Sigmoid colon (tissue), 7 donors: Measurements from ENCODE around the gene SLC25A1. TPM values are rescaled to one million over a fixed set of nuclear protein-coding genes. Genes with fewer than 3 reads are reported as not detected.
A peak's percentile ranks its signal among the peaks of the same experiment; 100 is the strongest.

Experiments
- DNase-seq: peaks from one replicate; pipeline ENCODE4 v3.0.0-alpha.2; 2019
- H3K27ac ChIP-seq, 4 donors: fragments of 200-600 bp; sonication (generic); one replicate each; pipeline ENCODE4 v1.5.1; 2016 to 2019; ENCODE audit warnings: mild to moderate bottlenecking in 1 of 4
- H3K27me3 ChIP-seq, 3 donors: fragments of 200-600 bp; sonication (generic); one replicate each; pipeline ENCODE4 v1.5.1; 2019; ENCODE audit warnings: mild to moderate bottlenecking in 1 of 3
- H3K36me3 ChIP-seq, 4 donors: fragments of 200-600 bp; sonication (generic); one replicate each; pipeline ENCODE4 v1.5.1; 2016 to 2019
- H3K4me1 ChIP-seq, 4 donors: fragments of 200-600 bp; sonication (generic); one replicate each; pipeline ENCODE4 v1.5.1; 2017 to 2019
- H3K4me3 ChIP-seq, 4 donors: fragments of 200-600 bp; sonication (generic); one replicate each; pipeline ENCODE4 v1.5.1; 2017 to 2019; ENCODE audit warnings: mild to moderate bottlenecking in 2 of 4, moderate library complexity in 1 of 4
- H3K9me3 ChIP-seq, 4 donors: fragments of 200-600 bp in 3 of 4; sonication (generic) in 3 of 4; one replicate each; pipeline versions ENCODE4 v1.5.1 to v1.6.1; 2013 to 2019
- EP300 ChIP-seq, 4 donors: sonication (generic); formaldehyde crosslinking; IDR thresholded peaks; one replicate each; pipeline ENCODE4 v1.6.1; 2017; ENCODE audit warnings: antibody characterized with exemption in 4 of 4
- POLR2A ChIP-seq, 2 donors: fragments of 450-650 bp; IDR thresholded peaks; one replicate each; pipeline ENCODE4 v1.6.1; 2016; ENCODE audit warnings: antibody characterized with exemption in 2 of 2, mild to moderate bottlenecking in 2 of 2, moderate library complexity in 2 of 2
- POLR2AphosphoS5 ChIP-seq, 4 donors: sonication (generic); formaldehyde crosslinking; IDR thresholded peaks; one replicate each; pipeline ENCODE4 v1.6.1; 2017; ENCODE audit warnings: antibody characterized with exemption in 4 of 4
- WGBS, 2 donors: extraction: QIAGEN DNeasy Blood & Tissue Kit; methylation state at CpG; one replicate each; pipeline ENCODE4 v1.1.7; 2013; 5-methylcytosine and 5-hydroxymethylcytosine counted together
- intact Hi-C: fragments of 100-400 bp; cut with DNase I; formaldehyde crosslinking; loops from one replicate; pipeline ENCODE4 v1.15.1; 2023
- polyA plus RNA-seq, 3 donors: library from polyadenylated mRNA; stranded (reverse); fragments of 200-250 nt; gene quantifications; one replicate each; pipeline ENCODE4 v1.2.3, GENCODE V29; 2013
- total RNA-seq, 4 donors: library from RNA; depleted of rRNA; stranded (reverse); fragments of >200 nt; gene quantifications; one replicate each; pipeline ENCODE4 v1.1.0, GENCODE V29; 2016
- TF ChIP-seq, protein P1 (sequence below), 4 experiments: fragments of 450-650 bp in 3 of 4; fragments of 200-600 bp in 1 of 4; IDR thresholded peaks; one replicate each; pipeline ENCODE4 v1.5.1; 2016 to 2019; ENCODE audit warnings: antibody characterized with exemption in 4 of 4, mild to moderate bottlenecking in 3 of 4, moderate library complexity in 2 of 4
- donor health status: healthy with polysubstance abuse.
- donor health status: Bipolar disorder and iron deficiency.
- donor health status: healthy.

SLC25A1 gene
- total RNA-seq (10 to 100 TPM; 28.2 to 45.3 (median 33.4) TPM), polyA plus RNA-seq (100 to 1,000 TPM in 2 of 3 donors, 10 to 100 TPM in 1; 72.1 to 146 (median 119) TPM)

- TF ChIP-seq EP300 (IDR thresholded peaks at IDR 0.05) (no peak), POLR2A (IDR thresholded peaks at IDR 0.05) (peak in 1 of 2 donors; percentile 32), POLR2AphosphoS5 (IDR thresholded peaks at IDR 0.05) (peak; percentile 39 to 75 (median 70))
- Histone ChIP-seq H3K27me3 (no peaks in the 10 kb centered on the region), H3K4me3 (peak within 1 kb of the TSS; percentile 78 to 94 (median 83)), H3K36me3 (no peaks in the 10 kb centered on the region), H3K4me1 (peaks cover 0 to 41% (median 32%) of the 10 kb centered on the region in 4 donors), H3K9me3 (no peaks in the 10 kb centered on the region), H3K27ac (peak within 1 kb of the TSS; percentile 90 to 96 (median 94))
- intact Hi-C loops, result loop anchor here (1.0 to 5.0 kb wide), 5 partner anchors 56 to 300 kb away; partner anchors contain the start of genes C22orf39, CDC45, CLTCL1 and HIRA
- peak; percentile 96 for DNase-seq
- 1% methylated on average over 86 of the region's 86 CpGs for WGBS, 2 donors
These were observed at the start of gene SLC25A1 for GRCh38 chr22:19178657-19179496. Gene SLC25A1, minus strand, starts transcription at chr22:19178736. Its CDS starts 63 bp downstream, at chr22:19178673.

DNA sequence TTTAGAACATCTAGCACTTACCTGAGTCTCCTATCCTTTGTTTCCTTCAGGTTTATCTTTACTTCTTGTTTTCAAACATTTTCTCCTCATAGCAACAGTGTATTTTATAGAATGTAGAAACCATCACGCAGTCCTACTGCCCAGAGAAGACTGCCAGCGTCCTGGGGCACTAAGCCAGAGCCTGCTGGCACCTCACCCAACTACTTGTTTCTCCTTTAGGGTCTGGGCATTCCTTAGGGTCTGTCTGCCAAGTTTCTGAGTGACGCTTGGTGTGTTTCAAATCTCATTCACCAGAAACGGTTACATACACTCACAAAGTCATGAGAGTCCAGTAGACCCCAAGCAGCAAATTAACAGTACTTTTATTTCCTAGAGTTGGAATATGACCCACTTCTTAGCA is 49.6 kb upstream of the SLC25A1 start:
- intact Hi-C loops, result no loop called here
- H3K4me1 ChIP-seq, result no peaks in the 10 kb centered on the region
- 86 to 94% methylated on average over 4 of the region's 4 CpGs for WGBS, 2 donors
- no peaks in the 10 kb centered on the region for H3K9me3 ChIP-seq
- peaks cover 0 to 27% (median 2%) of the 10 kb centered on the region in 4 donors for H3K36me3 ChIP-seq
- H3K27ac ChIP-seq, result no peak overlapping the region
- H3K4me3 ChIP-seq, result no peak overlapping the region
- TF ChIP-seq, protein P1, sequence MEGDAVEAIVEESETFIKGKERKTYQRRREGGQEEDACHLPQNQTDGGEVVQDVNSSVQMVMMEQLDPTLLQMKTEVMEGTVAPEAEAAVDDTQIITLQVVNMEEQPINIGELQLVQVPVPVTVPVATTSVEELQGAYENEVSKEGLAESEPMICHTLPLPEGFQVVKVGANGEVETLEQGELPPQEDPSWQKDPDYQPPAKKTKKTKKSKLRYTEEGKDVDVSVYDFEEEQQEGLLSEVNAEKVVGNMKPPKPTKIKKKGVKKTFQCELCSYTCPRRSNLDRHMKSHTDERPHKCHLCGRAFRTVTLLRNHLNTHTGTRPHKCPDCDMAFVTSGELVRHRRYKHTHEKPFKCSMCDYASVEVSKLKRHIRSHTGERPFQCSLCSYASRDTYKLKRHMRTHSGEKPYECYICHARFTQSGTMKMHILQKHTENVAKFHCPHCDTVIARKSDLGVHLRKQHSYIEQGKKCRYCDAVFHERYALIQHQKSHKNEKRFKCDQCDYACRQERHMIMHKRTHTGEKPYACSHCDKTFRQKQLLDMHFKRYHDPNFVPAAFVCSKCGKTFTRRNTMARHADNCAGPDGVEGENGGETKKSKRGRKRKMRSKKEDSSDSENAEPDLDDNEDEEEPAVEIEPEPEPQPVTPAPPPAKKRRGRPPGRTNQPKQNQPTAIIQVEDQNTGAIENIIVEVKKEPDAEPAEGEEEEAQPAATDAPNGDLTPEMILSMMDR (IDR thresholded peaks at IDR 0.05), result no peak
- TF ChIP-seq POLR2A (IDR thresholded peaks at IDR 0.05), result no peak
- TF ChIP-seq EP300 (IDR thresholded peaks at IDR 0.05), result no peak
- TF ChIP-seq POLR2AphosphoS5 (IDR thresholded peaks at IDR 0.05), result no peak
- no peak for DNase-seq
- H3K27me3 ChIP-seq, result no peaks in the 10 kb centered on the region

- TF ChIP-seq, protein P1 (IDR thresholded peaks at IDR 0.05), result no peak
- no peak for TF ChIP-seq EP300 (IDR thresholded peaks at IDR 0.05)
- no peak for TF ChIP-seq POLR2A (IDR thresholded peaks at IDR 0.05)
- no peak for TF ChIP-seq POLR2AphosphoS5 (IDR thresholded peaks at IDR 0.05)
- no peaks in the 10 kb centered on the region for H3K9me3 ChIP-seq
- H3K36me3 ChIP-seq, result peaks cover 0 to 26% (median 3%) of the 10 kb centered on the region in 4 donors
- H3K27me3 ChIP-seq, result no peaks in the 10 kb centered on the region
- DNase-seq, result no peak
- no peaks in the 10 kb centered on the region for H3K4me1 ChIP-seq
- intact Hi-C loops, result no loop called here
- H3K27ac ChIP-seq, result no peak overlapping the region
- H3K4me3 ChIP-seq, result no peak overlapping the region
These were observed 47.9 kb upstream of the SLC25A1 start for GRCh38 chr22:19226428-19226827.

GRCh38 chr22:19225560-19225959 is 47.0 kb upstream of the SLC25A1 start:
- Histone ChIP-seq H3K9me3 (no peaks in the 10 kb centered on the region), H3K4me3 (no peak overlapping the region), H3K4me1 (no peaks in the 10 kb centered on the region), H3K27me3 (no peaks in the 10 kb centered on the region), H3K36me3 (peaks cover 0 to 32% (median 6%) of the 10 kb centered on the region in 4 donors), H3K27ac (no peak overlapping the region)
- DNase-seq, result no peak
- no peak for TF ChIP-seq EP300 (IDR thresholded peaks at IDR 0.05)
- TF ChIP-seq POLR2A (IDR thresholded peaks at IDR 0.05), result no peak
- no peak for TF ChIP-seq POLR2AphosphoS5 (IDR thresholded peaks at IDR 0.05)
- TF ChIP-seq, protein P1 (IDR thresholded peaks at IDR 0.05), result no peak
- WGBS, 2 donors, result 90 to 92% methylated on average over 3 of the region's 3 CpGs
- intact Hi-C loops, result no loop called here

DNA sequence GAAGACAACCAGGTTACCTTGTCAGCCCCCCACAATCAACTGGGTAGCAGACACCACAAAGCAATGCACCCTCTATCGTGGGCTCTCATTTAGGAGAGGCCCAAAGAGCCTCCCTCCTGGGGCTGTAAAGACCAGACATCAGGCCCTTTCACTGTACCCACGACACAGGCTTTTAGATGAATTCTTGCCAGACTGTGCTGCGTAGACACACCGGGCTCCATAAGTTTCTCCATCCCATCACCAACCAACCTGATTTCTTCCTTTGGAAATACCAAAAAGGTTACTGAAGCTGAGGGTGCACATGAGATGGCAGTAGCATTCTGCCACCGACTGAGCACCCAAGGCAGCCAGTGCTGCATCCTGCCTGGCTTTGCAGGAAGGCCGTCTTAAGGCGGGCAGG is 46.4 kb upstream of the SLC25A1 start:
- no peaks in the 10 kb centered on the region for H3K4me1 ChIP-seq
- WGBS, 2 donors, result 93 to 94% methylated on average over 7 of the region's 7 CpGs
- H3K4me3 ChIP-seq, result no peak overlapping the region
- H3K36me3 ChIP-seq, result peaks cover 0 to 28% (median 6%) of the 10 kb centered on the region in 4 donors
- TF ChIP-seq POLR2A (IDR thresholded peaks at IDR 0.05), result no peak
- no peak for TF ChIP-seq EP300 (IDR thresholded peaks at IDR 0.05)
- TF ChIP-seq, protein P1 (IDR thresholded peaks at IDR 0.05), result no peak
- no peak for TF ChIP-seq POLR2AphosphoS5 (IDR thresholded peaks at IDR 0.05)
- no peaks in the 10 kb centered on the region for H3K27me3 ChIP-seq
- DNase-seq, result no peak
- H3K9me3 ChIP-seq, result no peaks in the 10 kb centered on the region
- intact Hi-C loops, result no loop called here
- H3K27ac ChIP-seq, result no peak overlapping the region
